Prostate gland (tissue), 2 donors: ENCODE data around the gene ITGA8. TPM values are rescaled to one million over a fixed set of nuclear protein-coding genes. Genes with fewer than 3 reads are reported as not detected.
"Not testable (repeated sequence)": the region's sequence is repeated elsewhere in the genome, so short reads cannot be mapped to it uniquely, and the experiment has no call there.

Experiments used
- DNase-seq: peaks from one replicate; pipeline ENCODE4 v3.0.0-alpha.2; 2019; ENCODE audit warnings: low spot score
- H3K27ac ChIP-seq, 2 donors: fragments of 200-600 bp; sonication (generic); 2 replicates each; pipeline ENCODE4 v1.5.1; 2017 to 2019
- H3K27me3 ChIP-seq: fragments of 200-600 bp; sonication (generic); replicated peaks from 2 replicates; pipeline ENCODE4 v1.5.1; 2019; ENCODE audit not compliant: insufficient read depth
- H3K36me3 ChIP-seq, 2 donors: fragments of 200-600 bp; sonication (generic); 1 replicate in 1 of 2; 2 replicates in 1 of 2; pipeline versions ENCODE4 v1.5.1 to v1.8.1; 2017 to 2019
- H3K4me1 ChIP-seq: fragments of 200-600 bp; sonication (generic); replicated peaks from 2 replicates; pipeline ENCODE4 v1.5.1; 2019
- H3K4me3 ChIP-seq, 2 donors: fragments of 200-600 bp; sonication (generic); 2 replicates each; pipeline ENCODE4 v1.5.1; 2017 to 2019
- H3K9me3 ChIP-seq: fragments of 200-600 bp; sonication (generic); 2 replicates; pipeline ENCODE4 v1.5.1; 2017
- CTCF ChIP-seq, 4 experiments: fragments of 200-600 bp in 2 of 4; fragments of 450-650 bp in 2 of 4; sonication (generic) in 2 of 4; IDR thresholded peaks; 1 replicate in 3 of 4; 2 replicates in 1 of 4; pipeline ENCODE4 v1.5.1; 2016 to 2019; ENCODE audit warnings: antibody characterized with exemption in 4 of 4, mild to moderate bottlenecking in 2 of 4, moderate library complexity in 2 of 4
- POLR2A ChIP-seq: fragments of 450-650 bp; IDR thresholded peaks from one replicate; pipeline ENCODE4 v1.6.1; 2016; ENCODE audit warnings: antibody characterized with exemption, mild to moderate bottlenecking
- POLR2AphosphoS5 ChIP-seq: sonication (generic); formaldehyde crosslinking; IDR thresholded peaks from one replicate; pipeline ENCODE4 v1.6.1; 2017; ENCODE audit warnings: antibody characterized with exemption
- WGBS: methylation state at CpG from one replicate; pipeline ENCODE4 v1.1.5; 2018; 5-methylcytosine and 5-hydroxymethylcytosine counted together
- intact Hi-C: fragments of 100-400 bp; cut with DNase I; formaldehyde crosslinking; loops from one replicate; pipeline ENCODE4 v1.14.2; 2022
- total RNA-seq, 2 donors: library from RNA; depleted of rRNA; stranded (reverse); fragments of >200 nt; gene quantifications; one replicate each; pipeline ENCODE4 v1.1.0, GENCODE V29; 2016

The ITGA8 gene
- total RNA-seq, 2 donors from 2014 or later: 10.3 to 11.2 TPM

GRCh38 chr10:15636446-15636845 is 83.3 kb downstream of the ITGA8 start:
- WGBS: 92% methylated on average over 3 of the region's 3 CpGs
- no peak for TF ChIP-seq CTCF (IDR thresholded peaks at IDR 0.05)
- TF ChIP-seq POLR2A: no peak
- no peak for TF ChIP-seq POLR2AphosphoS5
- H3K4me1 ChIP-seq: no peaks in the 10 kb centered on the region
- no peaks in the 10 kb centered on the region for H3K9me3 ChIP-seq
- no peak for DNase-seq
- H3K27ac ChIP-seq: no peak overlapping the region
- H3K36me3 ChIP-seq: no peaks in the 10 kb centered on the region
- no peak overlapping the region for H3K4me3 ChIP-seq
- intact Hi-C loops: no loop called here
- H3K27me3 ChIP-seq: no peaks in the 10 kb centered on the region

- DNase-seq: no peak
- Histone ChIP-seq H3K4me3 (no peak overlapping the region), H3K9me3 (no peaks in the 10 kb centered on the region), H3K36me3 (no peaks in the 10 kb centered on the region), H3K27ac (no peak overlapping the region), H3K4me1 (no peaks in the 10 kb centered on the region), H3K27me3 (no peaks in the 10 kb centered on the region)
- no peak for TF ChIP-seq CTCF (IDR thresholded peaks at IDR 0.05)
- no peak for TF ChIP-seq POLR2A
- no peak for TF ChIP-seq POLR2AphosphoS5
- intact Hi-C loops: no loop called here
- 74% methylated on average over 4 of the region's 4 CpGs for WGBS
These were observed 87.1 kb downstream of the ITGA8 start for GRCh38 chr10:15632456-15633091.

GRCh38 chr10:15631205-15631604 is 88.5 kb downstream of the ITGA8 start:
- DNase-seq, H3K9me3 ChIP-seq, intact Hi-C loops, H3K36me3 ChIP-seq, H3K4me1 ChIP-seq, H3K27ac ChIP-seq, H3K4me3 ChIP-seq, H3K27me3 ChIP-seq: not testable (repeated sequence)
- 88% methylated on average over 3 of the region's 3 CpGs for WGBS

- Histone ChIP-seq H3K36me3 (no peaks in the 10 kb centered on the region), H3K27ac (no peak overlapping the region), H3K27me3 (no peaks in the 10 kb centered on the region), H3K4me1 (no peaks in the 10 kb centered on the region), H3K4me3 (no peak overlapping the region), H3K9me3 (no peaks in the 10 kb centered on the region)
- WGBS: 95% methylated on average over 5 of the region's 5 CpGs
- DNase-seq: no peak
- TF ChIP-seq CTCF (IDR thresholded peaks at IDR 0.05) (no peak), POLR2A (no peak), POLR2AphosphoS5 (no peak)
- intact Hi-C loops: no loop called here
These were observed 89.4 kb downstream of the ITGA8 start for GRCh38 chr10:15630353-15630752.

- intact Hi-C loops: no loop called here
These were observed 92.0 kb downstream of the ITGA8 start for GRCh38 chr10:15627617-15628196.

GRCh38 chr10:15626937-15627336 is 92.8 kb downstream of the ITGA8 start:
- TF ChIP-seq POLR2AphosphoS5 (no peak), CTCF (IDR thresholded peaks at IDR 0.05) (no peak), POLR2A (no peak)
- Histone ChIP-seq H3K4me3 (no peak overlapping the region), H3K27me3 (no peaks in the 10 kb centered on the region), H3K27ac (no peak overlapping the region), H3K9me3 (no peaks in the 10 kb centered on the region), H3K4me1 (no peaks in the 10 kb centered on the region), H3K36me3 (no peaks in the 10 kb centered on the region)
- intact Hi-C loops: no loop called here
- DNase-seq: no peak
- 100% methylated on average over 2 of the region's 2 CpGs for WGBS

More at GRCh38 chr10:15627617-15628196, 92.0 kb downstream of the ITGA8 start:
- DNase-seq: no peak
- 97% methylated on average over 8 of the region's 8 CpGs for WGBS
- Histone ChIP-seq H3K27me3 (no peaks in the 10 kb centered on the region), H3K36me3 (no peaks in the 10 kb centered on the region), H3K4me1 (no peaks in the 10 kb centered on the region), H3K27ac (no peak overlapping the region), H3K4me3 (no peak overlapping the region), H3K9me3 (no peaks in the 10 kb centered on the region)
- no peak for TF ChIP-seq POLR2AphosphoS5
